Upper lobe of left lung (tissue), 6 donors: ENCODE data around the gene MYCBPAP. TPM values are rescaled to one million over a fixed set of nuclear protein-coding genes. Genes with fewer than 3 reads are reported as not detected.

Source experiments
- ATAC-seq, 2 donors: fragments of 200-7000 bp; cut with Tn5 transposase; one replicate each; pipeline ENCODE4 v1.9.1; 2022; ENCODE audit warnings: mild to moderate bottlenecking in 2 of 2, moderate library complexity in 2 of 2; ENCODE audit not compliant: low FRiP score in 2 of 2
- DNase-seq, 2 donors: peaks; one replicate each; pipeline ENCODE4 v3.0.0-alpha.2; 2019 to 2020
- H3K27ac ChIP-seq, 4 donors: fragments of 200-600 bp; sonication (generic); one replicate each; pipeline ENCODE4 v1.5.1; 2016 to 2019
- H3K27me3 ChIP-seq, 4 donors: fragments of 200-600 bp; sonication (generic); one replicate each; pipeline ENCODE4 v1.5.1; 2017 to 2019
- H3K36me3 ChIP-seq, 4 donors: fragments of 200-600 bp; sonication (generic); one replicate each; pipeline ENCODE4 v1.5.1; 2016 to 2019
- H3K4me1 ChIP-seq, 4 donors: fragments of 200-600 bp; sonication (generic); one replicate each; pipeline ENCODE4 v1.5.1; 2018 to 2019
- H3K4me3 ChIP-seq, 4 donors: fragments of 200-600 bp; sonication (generic); one replicate each; pipeline ENCODE4 v1.5.1; 2017 to 2019; ENCODE audit warnings: mild to moderate bottlenecking in 2 of 4, moderate library complexity in 1 of 4
- H3K9me3 ChIP-seq, 4 donors: fragments of 200-600 bp; sonication (generic); one replicate each; pipeline ENCODE4 v1.5.1; 2018 to 2019
- CTCF ChIP-seq, 6 experiments: fragments of 450-650 bp in 4 of 6; fragments of 200-600 bp in 2 of 6; sonication (generic) in 2 of 6; IDR thresholded peaks; one replicate each; pipeline ENCODE4 v1.5.1; 2016 to 2019; ENCODE audit warnings: antibody characterized with exemption in 6 of 6
- EP300 ChIP-seq, 4 donors: sonication (generic); formaldehyde crosslinking; IDR thresholded peaks; one replicate each; pipeline ENCODE4 v1.5.1; 2017; ENCODE audit warnings: antibody characterized with exemption in 4 of 4, control low read depth in 2 of 4
- POLR2A ChIP-seq, 4 donors: fragments of 450-650 bp; IDR thresholded peaks; one replicate each; pipeline ENCODE4 v1.5.1; 2016 to 2017; ENCODE audit warnings: antibody characterized with exemption in 4 of 4, mild to moderate bottlenecking in 2 of 4
- POLR2AphosphoS5 ChIP-seq, 2 donors: sonication (generic); formaldehyde crosslinking; IDR thresholded peaks; one replicate each; pipeline ENCODE4 v1.5.1; 2017; ENCODE audit warnings: antibody characterized with exemption in 2 of 2
- WGBS, 2 donors: methylation state at CpG; one replicate each; pipeline ENCODE4 v1.1.5; 2017 to 2018; 5-methylcytosine and 5-hydroxymethylcytosine counted together
- total RNA-seq, 6 donors: library from RNA; depleted of rRNA in 4 of 6; stranded (reverse); fragments of >200 nt in 4 of 6; gene quantifications; one replicate each; pipeline versions ENCODE4 v1.1.0 to v1.2.1, GENCODE V29; 2016 to 2021
- donor health status: DM: no; HTN: no; CAD: no; lungs with moderate emphysema.
- donor health status: DM: no; HTN: yes; CAD: no; lungs with severe emphysema.

Gene MYCBPAP
- total RNA-seq, 6 donors from 2014 or later, result 1.0 to 14.7 (median 4.2) TPM

- H3K36me3 ChIP-seq, result peaks cover 0 to 22% (median 11%) of the 10 kb centered on the region in 4 donors
- no peak for DNase-seq
- 86 to 93% methylated on average over 6 to 8 of the region's 8 CpGs for WGBS, 2 donors
These were observed 43.2 kb downstream of the MYCBPAP start for GRCh38 chr17:50551433-50551815.

GRCh38 chr17:50551884-50552283, 43.6 kb downstream of the MYCBPAP start:
- ATAC-seq (no peak), DNase-seq (no peak)
- Histone ChIP-seq H3K4me3 (no peak overlapping the region), H3K36me3 (peaks cover 0 to 22% (median 11%) of the 10 kb centered on the region in 4 donors), H3K4me1 (peaks cover 8 to 19% (median 9%) of the 10 kb centered on the region in 4 donors), H3K27ac (no peak overlapping the region), H3K27me3 (no peaks in the 10 kb centered on the region), H3K9me3 (no peaks in the 10 kb centered on the region)
- WGBS, 2 donors, result 94 to 95% methylated on average over 12 of the region's 12 CpGs
- TF ChIP-seq CTCF (IDR thresholded peaks at IDR 0.05) (no peak), EP300 (IDR thresholded peaks at IDR 0.05) (no peak), POLR2AphosphoS5 (IDR thresholded peaks at IDR 0.05) (no peak), POLR2A (IDR thresholded peaks at IDR 0.05) (no peak)

More at GRCh38 chr17:50551433-50551815, 43.2 kb downstream of the MYCBPAP start:
- Histone ChIP-seq H3K27ac (no peak overlapping the region), H3K9me3 (no peaks in the 10 kb centered on the region), H3K4me1 (peaks cover 12 to 24% (median 13%) of the 10 kb centered on the region in 4 donors), H3K4me3 (no peak overlapping the region), H3K27me3 (no peaks in the 10 kb centered on the region)
- no peak for ATAC-seq
- TF ChIP-seq POLR2A (IDR thresholded peaks at IDR 0.05) (no peak), EP300 (IDR thresholded peaks at IDR 0.05) (no peak), CTCF (IDR thresholded peaks at IDR 0.05) (no peak), POLR2AphosphoS5 (IDR thresholded peaks at IDR 0.05) (no peak)

- ATAC-seq, result no peak
These were observed 46.0 kb downstream of the MYCBPAP start for GRCh38 chr17:50554201-50554600.

GRCh38 chr17:50556803-50557202, 48.6 kb downstream of the MYCBPAP start:
- Histone ChIP-seq H3K27ac (no peak overlapping the region), H3K27me3 (peaks cover 0 to 34% (median 22%) of the 10 kb centered on the region in 4 donors), H3K9me3 (no peaks in the 10 kb centered on the region), H3K4me3 (no peak overlapping the region), H3K36me3 (peaks cover 0 to 11% (median 9%) of the 10 kb centered on the region in 4 donors), H3K4me1 (peaks cover 34 to 39% (median 36%) of the 10 kb centered on the region in 4 donors)
- ATAC-seq (no peak), DNase-seq (no peak)
- WGBS, 2 donors, result 67% methylated on average over 2 to 5 of the region's 5 CpGs
- TF ChIP-seq EP300 (IDR thresholded peaks at IDR 0.05), result no peak
- no peak for TF ChIP-seq POLR2A (IDR thresholded peaks at IDR 0.05)
- no peak for TF ChIP-seq POLR2AphosphoS5 (IDR thresholded peaks at IDR 0.05)
- no peak for TF ChIP-seq CTCF (IDR thresholded peaks at IDR 0.05)

More at GRCh38 chr17:50554201-50554600, 46.0 kb downstream of the MYCBPAP start:
- Histone ChIP-seq H3K27me3 (peaks cover 0 to 8% (median 4%) of the 10 kb centered on the region in 4 donors), H3K4me1 (peaks cover 8 to 20% (median 11%) of the 10 kb centered on the region in 4 donors), H3K36me3 (peaks cover 0 to 22% (median 11%) of the 10 kb centered on the region in 4 donors), H3K27ac (no peak overlapping the region), H3K9me3 (no peaks in the 10 kb centered on the region), H3K4me3 (no peak overlapping the region)
- 92% methylated on average over 17 of the region's 17 CpGs; no CpG with 5 or more reads in 1 of the 2 donors for WGBS, 2 donors
- DNase-seq, result no peak
- TF ChIP-seq POLR2AphosphoS5 (IDR thresholded peaks at IDR 0.05) (no peak), EP300 (IDR thresholded peaks at IDR 0.05) (no peak), POLR2A (IDR thresholded peaks at IDR 0.05) (no peak), CTCF (IDR thresholded peaks at IDR 0.05) (no peak)

- 86 to 91% methylated on average over 4 of the region's 4 CpGs for WGBS, 2 donors
- DNase-seq (no peak), ATAC-seq (no peak)
- peaks cover 38 to 47% (median 41%) of the 10 kb centered on the region in 4 donors for H3K4me1 ChIP-seq
- TF ChIP-seq POLR2AphosphoS5 (IDR thresholded peaks at IDR 0.05) (no peak), POLR2A (IDR thresholded peaks at IDR 0.05) (no peak), EP300 (IDR thresholded peaks at IDR 0.05) (no peak), CTCF (IDR thresholded peaks at IDR 0.05) (no peak)
- no peak overlapping the region for H3K27ac ChIP-seq
- peaks cover 0 to 40% (median 30%) of the 10 kb centered on the region in 4 donors for H3K27me3 ChIP-seq
- H3K9me3 ChIP-seq, result no peaks in the 10 kb centered on the region
- H3K36me3 ChIP-seq, result peaks cover 0 to 11% (median 9%) of the 10 kb centered on the region in 4 donors
- no peak overlapping the region for H3K4me3 ChIP-seq
These were observed 49.4 kb downstream of the MYCBPAP start for GRCh38 chr17:50557630-50558029.
